Psoas muscle (tissue), 8 donors: ENCODE measurements around the gene C10orf67. TPM values are rescaled to one million over a fixed set of nuclear protein-coding genes. Genes with fewer than 3 reads are reported as not detected.

Source experiments
- ATAC-seq, 4 donors: fragments of 200-7000 bp; cut with Tn5 transposase; one replicate each; pipeline ENCODE4 v1.9.1; 2020; ENCODE audit warnings: moderate library complexity in 3 of 4, mild to moderate bottlenecking in 2 of 4
- DNase-seq, 2 donors: peaks; one replicate each; pipeline ENCODE4 v3.0.0-alpha.2; 2020
- H3K27ac ChIP-seq: fragments of 200-600 bp; one replicate; pipeline ENCODE4 v1.8.0; 2022
- H3K27me3 ChIP-seq, 3 donors: fragments of 200-600 bp in 1 of 3; one replicate each; pipeline versions ENCODE4 v1.6.1 to v1.8.0; 2013 to 2022; ENCODE audit warnings: low read length in 2 of 3, mild to moderate bottlenecking in 2 of 3, moderate library complexity in 1 of 3; ENCODE audit not compliant: insufficient read depth in 3 of 3
- H3K36me3 ChIP-seq, 2 donors: fragments of 200-600 bp in 1 of 2; one replicate each; pipeline versions ENCODE4 v1.6.1 to v1.8.0; 2013 to 2022; ENCODE audit warnings: low read depth in 1 of 2, mild to moderate bottlenecking in 1 of 2, moderate library complexity in 1 of 2; ENCODE audit not compliant: insufficient read depth in 1 of 2
- H3K4me1 ChIP-seq: fragments of 200-600 bp; one replicate; pipeline ENCODE4 v1.8.0; 2022
- H3K4me3 ChIP-seq: fragments of 200-600 bp; one replicate; pipeline ENCODE4 v1.8.0; 2022; ENCODE audit warnings: mild to moderate bottlenecking
- H3K9me3 ChIP-seq: fragments of 200-600 bp; one replicate; pipeline ENCODE4 v1.8.0; 2022
- CTCF ChIP-seq: fragments of 200-600 bp; IDR thresholded peaks from one replicate; pipeline ENCODE4 v1.8.0; 2022; ENCODE audit warnings: antibody characterized with exemption
- WGBS, 3 donors: extraction: QIAGEN DNeasy Blood & Tissue Kit; methylation state at CpG; one replicate each; pipeline versions ENCODE4 v1.1.6 to v1.1.7; 2013; 5-methylcytosine and 5-hydroxymethylcytosine counted together
- intact Hi-C, 2 donors: fragments of 100-400 bp; cut with DNase I; formaldehyde crosslinking; loops; one replicate each; pipeline versions ENCODE4 v1.11.0 to v1.14.2; 2022
- polyA plus RNA-seq, 3 donors: library from polyadenylated mRNA; stranded (reverse); fragments of 200-250 nt; gene quantifications; one replicate each; pipeline ENCODE4 v1.2.3, GENCODE V29; 2013
- total RNA-seq, 4 donors: library from RNA; stranded (reverse); fragmentation: NEBNext Ultra II Directional in 2 of 4; extraction: Animal tissue kit (Norgen Biotek cat#: 25700) in 2 of 4; gene quantifications; one replicate each; pipeline versions ENCODE4 v1.2.1 to v1.2.4, GENCODE V29; 2021 to 2023
- donor health status: healthy with polysubstance abuse.
- donor health status: DM: no; HTN: no; CAD: no; lungs with moderate emphysema.
- donor health status: Bipolar disorder and iron deficiency.
- donor health status: healthy.
- donor health status: DM: yes; HTN: yes; CAD: no.
- donor health status: DM: no; HTN: no; CAD: no.
- donor health status: DM: no; HTN: no; CAD: no.
- donor health status: DM: yes; HTN: yes; CAD: no.

C10orf67 gene
- total and polyA plus RNA-seq, 7 donors, result 0.01 to 0.67 (median 0.06) TPM; not detected in 2

GRCh38 chr10:23375366-23375765 lies 30.8 kb upstream of the C10orf67 start:
- WGBS, 3 donors, result 92 to 96% (median 94%) methylated on average over 4 of the region's 4 CpGs
- Histone ChIP-seq H3K27ac (no peak overlapping the region), H3K4me1 (peaks cover under 1% of the 10 kb centered on the region), H3K27me3 (no peaks in the 10 kb centered on the region), H3K9me3 (no peaks in the 10 kb centered on the region), H3K4me3 (no peak overlapping the region), H3K36me3 (no peaks in the 10 kb centered on the region)
- intact Hi-C loops, result no loop called here
- DNase-seq (no peak), ATAC-seq (no peak)
- TF ChIP-seq CTCF, result no peak

GRCh38 chr10:23373156-23373555 lies 28.6 kb upstream of the C10orf67 start:
- Histone ChIP-seq H3K36me3 (no peaks in the 10 kb centered on the region), H3K27ac (no peak overlapping the region), H3K9me3 (no peaks in the 10 kb centered on the region), H3K4me1 (peaks cover 7% of the 10 kb centered on the region), H3K27me3 (no peaks in the 10 kb centered on the region), H3K4me3 (no peak overlapping the region)
- ATAC-seq, result peak in 2 of 4 donors; percentile 39 to 47
- no peak for TF ChIP-seq CTCF
- intact Hi-C loops, result no loop called here
- DNase-seq, result no peak
- WGBS, 3 donors, result 29 to 50% (median 39%) methylated on average over 1 of the region's 1 CpG

- 79 to 88% (median 84%) methylated on average over 1 of the region's 1 CpG for WGBS, 3 donors
- H3K36me3 ChIP-seq, result no peaks in the 10 kb centered on the region
- DNase-seq (no peak), ATAC-seq (no peak)
- peaks cover 7% of the 10 kb centered on the region for H3K4me1 ChIP-seq
- H3K27ac ChIP-seq, result no peak overlapping the region
- TF ChIP-seq CTCF, result no peak
- intact Hi-C loops, result no loop called here
- no peaks in the 10 kb centered on the region for H3K27me3 ChIP-seq
- H3K9me3 ChIP-seq, result no peaks in the 10 kb centered on the region
- H3K4me3 ChIP-seq, result no peak overlapping the region
These were observed 26.5 kb upstream of the C10orf67 start for GRCh38 chr10:23371073-23371472.

- 31 to 33% (median 31%) methylated on average over 3 of the region's 3 CpGs for WGBS, 3 donors
- Histone ChIP-seq H3K27me3 (no peaks in the 10 kb centered on the region), H3K36me3 (no peaks in the 10 kb centered on the region), H3K4me3 (no peak overlapping the region), H3K27ac (no peak overlapping the region), H3K9me3 (no peaks in the 10 kb centered on the region), H3K4me1 (peaks cover 7% of the 10 kb centered on the region)
- no peak for ATAC-seq
- no peak for TF ChIP-seq CTCF
- intact Hi-C loops, result no loop called here
- DNase-seq, result no peak
These were observed 25.5 kb upstream of the C10orf67 start for GRCh38 chr10:23370106-23370505.
